GM19239 (cell line): ENCODE results near the gene RIOK3.
"Not testable (repeated sequence)": the region's sequence is repeated elsewhere in the genome, so short reads cannot be mapped to it uniquely, and the experiment has no call there.

Experiments used
- DNase-seq: peaks from one replicate; pipeline ENCODE4 v3.0.0; 2011; ENCODE audit warnings: low spot score; ENCODE audit not compliant: insufficient read length
- FAIRE-seq: peaks from 2 replicates; lab custom pipeline; 2011; peaks lifted over from hg19 to GRCh38; lab: Jason Lieb, UNC

Gene RIOK3

DNA sequence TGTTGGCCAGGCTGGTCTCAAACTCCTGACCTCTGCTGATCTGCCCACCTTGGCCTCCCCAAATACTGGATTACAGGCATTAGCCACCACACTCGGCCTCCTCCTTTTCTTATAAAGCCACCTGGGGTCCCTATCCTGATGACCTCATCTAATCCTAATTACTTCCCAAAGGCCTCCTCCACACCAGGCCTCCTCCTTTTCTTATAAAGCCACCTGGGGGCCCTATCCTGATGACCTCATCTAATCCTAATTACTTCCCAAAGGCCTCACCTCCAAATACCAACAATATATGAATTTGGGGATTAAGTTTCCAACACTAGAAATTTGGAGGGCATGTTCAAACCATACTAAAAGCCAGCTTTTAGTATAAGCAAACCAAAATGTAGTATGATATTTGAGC is 40.6 kb downstream of the RIOK3 start:
- FAIRE-seq: no peak

DNA sequence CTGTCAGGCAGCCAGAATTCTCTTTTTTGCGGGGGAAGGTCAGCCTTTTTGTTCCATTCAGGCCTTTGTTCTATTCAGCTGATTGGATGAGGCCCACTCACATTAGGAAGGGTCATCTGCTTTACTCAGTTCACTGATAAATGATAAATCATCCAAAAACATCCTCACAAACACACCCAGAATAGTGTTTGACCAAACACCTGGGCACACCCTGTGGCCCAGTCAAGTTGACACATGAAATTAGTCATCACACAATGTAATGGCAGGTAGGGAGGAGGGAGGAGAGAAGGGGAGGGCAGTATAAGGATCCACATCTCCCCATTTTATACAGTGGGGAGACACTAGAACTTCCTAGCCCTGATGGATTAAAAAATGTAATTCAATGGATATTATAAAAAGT is 41.9 kb downstream of the RIOK3 start:
- no peak for DNase-seq
- no peak for FAIRE-seq

More for the DNA sequence above, 40.6 kb downstream of the RIOK3 start:
- DNase-seq: no peak

DNA sequence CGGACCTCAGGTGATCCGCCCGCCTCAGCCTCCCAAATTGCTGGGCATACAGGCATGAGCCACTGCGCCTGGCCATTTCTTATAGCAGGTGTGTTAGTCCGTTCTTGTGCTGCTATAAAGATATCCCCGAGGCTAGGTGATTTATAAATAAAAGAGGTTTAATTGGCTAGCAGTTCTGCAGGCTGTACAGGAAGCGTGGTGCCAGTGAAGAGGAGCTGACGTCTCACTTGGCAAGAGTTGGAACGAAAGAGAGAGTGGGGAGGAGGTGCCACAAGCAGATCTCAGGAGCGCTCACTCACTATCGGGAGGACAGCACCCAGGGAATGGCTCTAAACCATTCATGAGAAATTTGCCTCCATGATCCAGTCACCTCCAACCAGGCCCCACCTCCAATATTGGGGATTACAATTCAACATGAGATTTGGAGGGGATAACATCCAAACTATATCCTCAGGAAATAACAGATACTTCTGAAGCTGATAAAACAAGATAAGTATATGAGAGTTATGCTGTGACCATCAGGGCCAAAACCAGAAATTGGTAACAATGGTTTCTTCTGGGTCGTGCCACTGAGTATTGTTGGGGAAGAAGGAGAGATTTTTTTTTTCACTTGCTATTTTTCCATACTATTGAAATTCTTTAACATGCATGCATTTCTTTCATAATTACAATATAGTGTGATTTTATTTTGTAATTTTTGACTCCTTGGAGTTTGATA is 42.8 kb downstream of the RIOK3 start:
- DNase-seq: no peak
- FAIRE-seq: no peak

DNA sequence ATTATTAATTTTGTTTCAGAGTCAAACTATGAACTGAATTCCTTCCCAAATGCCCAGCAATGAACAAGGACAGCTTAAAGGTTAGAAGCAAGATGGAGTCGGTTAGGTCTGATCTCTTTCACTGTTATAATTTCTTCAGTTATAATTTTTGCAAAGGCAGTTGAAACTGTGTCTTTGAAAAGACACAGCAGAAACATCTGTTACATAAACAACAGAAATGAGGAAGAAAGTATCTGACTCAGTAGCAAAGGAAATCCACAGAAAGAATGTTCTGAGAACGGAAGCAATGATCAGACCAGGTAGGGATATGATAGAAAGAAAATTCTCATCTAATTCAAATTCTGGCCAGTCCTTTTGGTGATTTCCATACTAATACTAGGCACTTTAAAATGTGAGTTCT is 45.0 kb downstream of the RIOK3 start:
- no peak for DNase-seq

DNA sequence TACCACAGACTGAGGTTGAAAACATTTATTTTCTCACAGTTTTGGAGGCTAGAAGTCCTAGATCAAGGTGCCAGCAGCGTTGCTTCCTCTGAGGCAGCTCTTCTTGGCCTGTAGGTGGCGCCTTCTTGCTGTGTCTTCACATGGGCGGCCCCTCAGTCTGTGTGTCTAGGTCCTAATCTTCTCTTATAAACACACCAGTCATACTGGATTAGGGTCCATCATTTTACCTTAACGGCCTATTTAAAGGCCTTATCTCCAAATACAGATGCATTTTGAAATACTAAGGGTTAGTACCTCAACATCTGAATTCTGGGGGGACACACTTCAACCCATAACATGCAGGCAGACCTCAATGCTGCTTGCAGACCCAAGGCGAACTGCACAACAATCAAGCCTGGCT is 45.8 kb downstream of the RIOK3 start:
- DNase-seq (no peak), FAIRE-seq (peak; percentile 81)

More for the DNA sequence above, 45.0 kb downstream of the RIOK3 start:
- no peak for FAIRE-seq

DNA sequence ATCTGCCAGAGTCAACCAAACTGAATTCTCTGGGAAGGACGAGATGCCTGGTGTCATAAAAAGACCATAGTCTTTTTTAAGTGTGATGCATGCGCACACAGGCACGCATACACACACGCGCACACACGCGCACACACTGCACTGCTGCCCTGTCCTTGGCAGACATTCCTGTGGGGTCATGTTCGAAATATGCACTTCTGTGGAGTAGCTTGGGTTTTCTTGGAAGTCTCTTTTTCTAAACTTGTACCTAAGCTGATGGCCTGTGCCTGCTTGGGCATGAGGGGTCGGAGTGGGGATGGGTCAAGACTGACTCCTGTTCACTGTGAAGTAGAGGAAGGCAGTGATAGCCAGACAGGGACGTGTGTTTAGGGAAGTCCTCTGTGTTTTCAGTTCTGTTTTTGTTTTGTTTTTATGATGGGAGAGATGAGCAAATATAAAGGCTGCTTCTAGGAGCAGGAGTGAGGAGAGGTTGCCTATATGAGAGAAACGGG is 46.2 kb downstream of the RIOK3 start:
- FAIRE-seq: no peak

DNA sequence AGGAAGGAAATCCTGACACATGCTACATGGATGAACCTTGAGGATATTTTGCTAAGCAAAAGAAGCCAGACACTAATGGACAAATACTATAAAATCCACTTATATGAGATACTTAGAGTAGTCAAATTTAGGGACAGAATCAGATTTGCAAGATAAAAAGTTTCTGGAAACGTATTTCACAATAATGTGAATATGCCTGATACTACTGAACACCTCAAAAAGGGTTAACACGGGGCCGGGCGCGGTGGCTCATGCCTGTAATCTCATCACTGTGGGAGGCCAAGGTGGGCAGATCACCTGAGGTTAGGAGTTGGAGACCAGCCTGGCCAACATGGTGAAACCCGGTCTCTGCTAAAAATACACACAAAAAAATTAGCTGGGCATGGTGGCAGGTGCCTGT is 48.5 kb downstream of the RIOK3 start:
- FAIRE-seq: no peak

More for the DNA sequence above, 46.2 kb downstream of the RIOK3 start:
- no peak for DNase-seq

DNA sequence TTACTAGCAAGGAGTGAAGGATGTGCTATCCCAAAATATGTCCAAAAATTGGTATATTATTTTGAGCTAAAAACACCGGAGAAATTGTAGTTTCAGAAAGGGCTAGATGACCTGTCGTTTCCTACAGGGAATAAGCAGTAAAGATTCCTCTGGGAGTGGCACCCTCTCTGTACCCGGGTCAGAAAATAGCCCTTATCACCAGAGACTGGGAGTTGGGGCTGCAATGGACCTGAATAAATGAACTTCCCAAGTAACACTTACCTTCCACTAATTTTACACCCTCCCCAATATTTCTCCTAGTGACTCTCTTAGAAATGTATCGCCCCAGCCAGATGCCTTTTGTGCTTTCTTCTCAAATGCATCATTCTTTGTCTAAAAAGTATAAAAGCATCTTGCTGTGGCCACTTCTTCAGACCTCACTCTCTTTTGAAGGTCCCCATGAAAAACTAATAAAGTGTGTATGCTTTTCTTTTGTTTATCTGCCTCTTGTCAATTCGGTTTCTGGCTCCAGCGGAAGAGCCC is 49.5 kb downstream of the RIOK3 start:
- FAIRE-seq (peak; percentile 4), DNase-seq (no peak)

More for the DNA sequence above, 48.5 kb downstream of the RIOK3 start:
- DNase-seq: no peak

DNA sequence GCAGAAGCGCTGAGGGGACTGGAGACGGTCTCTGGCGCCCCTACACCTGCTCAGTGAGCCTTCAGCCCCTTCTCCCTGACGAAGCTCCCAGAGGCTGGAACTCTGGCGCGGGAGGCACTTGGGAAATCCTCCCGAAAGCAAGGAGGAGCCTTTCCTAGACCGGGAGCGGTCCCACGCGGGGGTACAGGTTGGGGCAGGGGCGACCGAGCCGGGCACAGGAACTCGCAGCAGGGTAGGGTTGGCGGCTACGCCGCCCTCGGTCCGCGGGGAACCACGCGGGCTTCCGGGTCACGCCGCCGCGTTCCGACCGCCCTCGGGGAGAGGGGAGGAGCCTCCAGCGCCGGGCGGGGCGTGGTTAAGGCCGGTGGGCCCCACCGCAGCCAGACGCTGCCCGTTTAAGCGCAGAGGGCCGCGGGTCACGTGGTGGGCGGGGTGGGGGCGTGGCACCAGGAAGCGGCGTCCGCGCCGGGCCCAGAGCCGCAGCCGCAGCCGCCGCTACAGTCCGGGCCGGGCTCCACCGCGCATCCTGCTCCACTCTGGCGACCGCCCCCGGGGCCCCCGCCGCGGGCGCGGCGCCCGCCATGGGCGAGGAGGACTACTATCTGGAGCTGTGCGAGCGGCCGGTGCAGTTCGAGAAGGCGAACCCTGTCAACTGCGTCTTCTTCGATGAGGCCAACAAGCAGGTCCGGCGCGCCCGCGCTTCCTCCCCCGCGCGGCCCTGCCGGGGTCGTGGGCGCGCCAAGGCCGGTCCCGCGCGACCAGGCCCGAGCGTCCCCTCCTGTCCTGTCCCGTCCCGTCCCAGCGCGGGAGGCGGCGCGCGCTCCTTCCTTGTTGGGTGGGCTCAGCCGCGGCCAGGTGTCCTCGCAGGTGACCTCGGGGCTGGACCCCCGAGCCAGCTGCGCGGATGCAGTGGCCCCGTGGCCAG is 50.2 kb downstream of the RIOK3 start, which contains the start of gene RMC1:
Gene RMC1, plus strand, starts transcription at position 474 of the 925 bp plus-strand sequence. Its CDS starts 108 bp downstream, at position 582.
- peak; percentile 77 for FAIRE-seq
- peak; percentile 54 for DNase-seq

DNA sequence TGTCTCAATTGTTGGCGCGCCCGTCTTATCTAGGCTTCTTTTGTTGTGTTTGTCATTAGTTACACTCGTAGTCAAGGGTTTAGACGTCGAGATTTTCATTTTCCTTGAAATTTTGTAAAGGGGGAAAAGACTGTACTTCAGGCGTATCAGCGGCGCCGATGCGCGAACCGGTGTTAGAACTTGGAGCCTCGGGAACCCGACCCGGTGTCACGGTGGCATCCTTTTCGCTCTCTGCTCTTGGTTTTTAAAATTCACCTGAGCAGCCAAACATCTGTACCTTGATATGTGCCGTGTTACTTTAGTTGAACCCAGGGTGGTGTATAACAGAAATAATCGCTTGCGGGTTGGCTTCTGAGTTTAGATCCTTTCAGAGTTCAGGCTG is 50.9 kb downstream of the RIOK3 start:
- DNase-seq: no peak
- FAIRE-seq: no peak

DNA sequence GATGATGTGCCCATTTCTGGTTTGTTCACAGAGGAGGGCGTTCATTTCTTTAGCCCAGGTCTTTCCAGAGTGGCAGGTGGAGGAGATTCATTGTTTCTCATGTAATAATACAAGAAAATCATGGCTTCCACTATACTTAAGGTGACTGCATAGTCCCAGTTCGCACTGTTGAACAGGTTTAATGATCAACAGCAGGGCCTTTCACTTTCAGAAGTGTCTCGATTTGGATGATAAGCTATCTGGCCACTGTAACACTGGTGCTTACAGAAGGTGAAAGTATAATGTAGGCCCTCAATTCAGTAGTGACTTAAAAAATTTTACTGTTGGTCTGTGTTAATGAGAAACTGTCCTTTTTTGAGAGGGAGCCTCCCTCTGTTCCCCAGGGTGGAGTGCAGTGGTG is 51.6 kb downstream of the RIOK3 start:
- FAIRE-seq: peak; percentile 91
- peak; percentile 72 for DNase-seq

DNA sequence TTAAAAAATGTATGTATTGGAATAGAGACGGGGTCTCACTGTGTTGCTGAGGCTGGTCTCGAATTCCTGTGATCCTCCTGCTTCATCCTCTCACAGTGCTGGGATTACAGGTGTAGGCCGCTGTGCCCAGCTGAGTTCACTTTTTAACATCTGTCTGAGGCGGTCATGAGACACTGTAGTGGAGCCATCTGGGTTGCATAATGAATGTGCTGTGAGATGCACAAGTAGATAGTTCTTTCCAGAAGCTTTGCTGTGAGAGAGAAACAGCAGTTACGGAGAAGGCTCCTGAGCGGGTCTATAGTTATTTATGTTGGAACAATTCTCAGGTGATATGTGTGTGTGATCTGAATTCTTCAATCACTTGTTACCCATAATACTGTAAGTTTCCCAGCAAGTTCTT is 53.3 kb downstream of the RIOK3 start:
- no peak for DNase-seq
- FAIRE-seq: no peak

DNA sequence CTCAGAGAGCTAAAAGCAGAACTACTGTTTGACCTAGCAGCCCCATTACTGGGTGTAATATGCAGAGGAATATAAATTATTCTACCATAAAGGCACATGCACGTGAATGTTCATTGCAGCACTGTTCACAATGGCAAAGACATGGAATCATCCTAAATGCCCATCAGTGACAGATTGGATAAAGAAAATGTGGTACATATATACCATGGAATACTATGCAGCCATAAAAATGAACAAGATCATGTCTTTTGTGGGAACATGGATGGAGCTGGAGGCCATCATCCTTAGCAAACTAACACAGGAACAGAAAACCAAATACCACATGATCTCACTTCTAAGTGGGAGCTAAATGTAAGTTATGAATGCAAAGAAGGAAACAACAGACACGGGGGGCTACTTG is 57.8 kb downstream of the RIOK3 start:
- not testable (repeated sequence) for DNase-seq

DNA sequence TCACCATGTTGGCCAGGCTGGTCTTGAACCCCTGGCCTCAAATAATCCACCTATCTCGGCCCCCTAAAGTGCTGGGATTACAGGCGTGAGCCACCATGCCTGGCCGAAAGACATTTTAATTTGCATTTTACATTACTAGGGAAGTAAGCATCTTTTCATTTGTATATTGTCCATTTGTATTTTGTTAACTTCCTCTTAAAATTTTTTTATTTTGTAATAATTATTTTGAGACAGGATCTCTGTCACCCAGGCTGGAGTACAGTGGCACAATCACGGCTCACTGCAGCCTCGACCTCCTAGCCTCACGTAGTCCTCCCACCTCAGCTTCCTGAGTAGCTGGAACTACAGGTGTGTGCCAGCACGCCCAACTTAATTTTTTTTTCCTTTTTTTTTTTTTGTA is 59.1 kb downstream of the RIOK3 start:
- not testable (repeated sequence) for FAIRE-seq, DNase-seq

More for the DNA sequence above, 57.8 kb downstream of the RIOK3 start:
- FAIRE-seq: not testable (repeated sequence)

DNA sequence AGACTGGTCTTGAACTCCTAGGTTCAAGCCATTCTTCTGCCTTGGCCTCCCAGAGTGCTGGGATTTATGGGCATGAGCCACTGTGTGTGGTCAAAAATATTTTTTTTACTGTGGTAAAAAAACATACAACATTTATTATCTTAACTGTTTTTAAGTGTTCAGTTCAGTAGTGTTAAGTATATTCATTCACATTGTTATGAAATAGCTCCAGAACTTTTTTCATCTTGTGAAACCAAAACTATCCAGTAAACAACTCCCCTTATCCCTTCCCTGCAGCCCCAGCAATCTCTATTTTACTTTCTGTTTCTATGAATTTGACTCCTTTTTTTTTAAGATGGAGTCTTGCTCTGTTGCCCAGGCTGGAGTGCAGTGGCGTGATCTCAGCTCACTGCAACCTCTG is 59.6 kb downstream of the RIOK3 start:
- FAIRE-seq (no peak), DNase-seq (no peak)

DNA sequence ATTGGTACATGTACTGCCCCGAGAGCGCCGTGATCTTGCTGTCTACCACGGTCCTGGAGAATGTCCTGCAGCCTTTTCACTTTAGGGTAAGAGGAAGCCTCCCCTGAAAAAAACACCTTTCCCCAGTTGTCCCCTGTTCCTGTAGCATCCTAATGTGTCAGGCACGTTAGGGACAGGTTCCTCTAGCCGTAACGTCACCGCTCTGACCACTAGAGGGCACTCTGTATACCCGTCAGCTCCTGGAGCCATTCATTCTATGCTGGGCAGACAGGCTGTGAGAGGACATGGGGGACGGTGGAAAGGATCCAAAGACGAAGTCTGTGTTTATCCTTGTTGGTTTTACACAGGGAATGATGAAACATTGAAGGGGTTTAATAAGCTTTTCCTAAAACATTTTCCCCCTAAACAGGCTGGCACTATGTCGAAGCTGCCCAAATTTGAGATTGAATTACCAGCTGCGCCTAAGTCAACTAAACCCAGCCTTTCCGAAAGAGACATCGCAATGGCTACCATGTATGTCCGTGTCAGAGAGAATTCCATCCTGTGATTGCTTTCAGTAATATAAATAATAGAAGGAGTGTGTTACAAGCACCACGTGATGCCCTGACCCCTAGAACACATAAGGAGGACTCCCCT is 62.9 kb downstream of the RIOK3 start:
- FAIRE-seq: peak; percentile 89

DNA sequence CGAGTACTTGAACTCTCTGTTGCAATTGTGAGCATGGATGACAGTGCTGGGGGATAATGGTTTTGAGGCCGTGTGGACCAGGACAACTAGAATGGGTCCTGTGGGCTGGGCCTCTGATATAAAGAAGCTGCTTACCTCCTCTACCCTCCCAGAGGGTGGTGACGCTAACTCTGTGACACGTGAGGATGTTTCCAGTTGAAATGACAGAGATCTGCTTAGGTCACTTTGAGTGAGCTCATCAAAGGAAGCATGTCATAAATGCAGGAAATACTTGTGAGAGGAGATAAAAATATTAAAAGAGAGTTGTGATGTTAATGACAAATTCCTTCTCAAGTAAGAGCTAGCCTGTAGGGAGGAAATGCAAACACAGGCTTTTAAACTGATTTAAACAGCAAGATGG is 66.6 kb downstream of the RIOK3 start:
- no peak for FAIRE-seq

More for the DNA sequence above, 62.9 kb downstream of the RIOK3 start:
- DNase-seq: peak; percentile 56

DNA sequence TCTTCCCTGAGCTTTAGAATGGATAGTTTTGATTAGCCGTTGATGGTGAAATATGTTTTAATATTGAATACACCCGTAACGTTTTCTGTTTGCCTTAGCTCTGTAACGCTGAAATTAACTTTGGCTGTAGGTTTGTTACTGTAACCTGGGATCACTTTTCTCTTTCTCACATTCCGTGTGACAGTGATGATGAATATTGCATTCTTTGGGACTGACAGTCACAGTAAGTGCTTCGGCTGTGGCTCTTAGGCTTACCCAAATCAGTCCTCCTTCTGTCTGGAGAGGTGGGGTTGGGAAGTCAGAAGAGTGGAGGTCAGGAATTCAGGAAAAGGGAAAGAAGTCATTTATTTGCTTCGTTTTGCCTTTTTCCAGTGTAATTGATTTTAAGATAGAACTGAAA is 68.2 kb downstream of the RIOK3 start:
- FAIRE-seq: no peak
- no peak for DNase-seq

More for the DNA sequence above, 66.6 kb downstream of the RIOK3 start:
- no peak for DNase-seq

DNA sequence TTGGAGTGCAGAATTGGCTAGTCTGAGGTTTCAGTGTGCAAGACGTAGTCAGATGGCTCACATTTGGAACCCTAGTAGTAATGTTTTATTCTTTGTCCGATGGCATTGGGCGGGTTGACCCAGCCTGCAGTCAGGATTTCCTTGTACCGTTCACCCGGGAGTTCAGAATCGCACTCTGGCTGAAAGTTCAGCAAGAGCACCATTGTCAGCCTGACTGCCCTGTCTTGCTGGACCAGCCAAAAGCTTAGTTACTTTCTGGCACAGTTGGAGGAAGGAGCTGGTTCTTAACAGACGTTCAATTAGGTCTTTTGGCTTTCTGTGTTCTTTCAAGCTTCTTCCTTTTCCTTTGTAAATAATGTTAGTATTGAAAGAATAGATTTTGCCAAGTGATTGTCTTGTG is 68.8 kb downstream of the RIOK3 start:
- DNase-seq (no peak), FAIRE-seq (no peak)
